HepG2 (cell line): ENCODE data around the gene ARMC2. TPM values are rescaled to one million over a fixed set of nuclear protein-coding genes. Genes with fewer than 3 reads are reported as not detected.

ENCODE experiments used
- ATAC-seq: fragments of 200-7000 bp; cut with Tn5 transposase; 3 replicates; pipeline ENCODE4 v1.9.1; 2020; ENCODE audit warnings: mild to moderate bottlenecking, moderate library complexity
- BruUV-seq: library from RNA; stranded (reverse); fragments of 400-500 nt; replicated peaks from 2 replicates; lab custom pipeline; 2021; lab: Mats Ljungman, UMichigan
- CTCF ChIA-PET: fragments of 300-600 bp; formaldehyde crosslinking; extraction: SDS; loops from one replicate; lab custom pipeline; 2021; ENCODE audit warnings: low total read pairs, inconsistent platforms, low intra/inter-chr PET ratio; lab: Yijun Ruan, JAX
- POLR2A ChIA-PET: fragments of 350-600 bp; sonication (Branson Sonifier 250); formaldehyde crosslinking; loops from one replicate; lab custom pipeline; 2020; ENCODE audit warnings: antibody characterized with exemption, inconsistent platforms; lab: Yijun Ruan, JAX
- DNase-seq: peaks from one replicate; pipeline ENCODE4 v3.0.0-alpha.2; 2015; ENCODE audit warnings: low spot score
- FAIRE-seq: peaks from 3 replicates; lab custom pipeline; 2011; peaks lifted over from hg19 to GRCh38; lab: Jason Lieb, UNC
- H2AFZ ChIP-seq: one replicate; pipeline ENCODE4 v1.6.1; 2011; ENCODE audit warnings: low read length, inconsistent platforms
- H3K27ac ChIP-seq: fragments of 300-600 bp; 3 replicates; pipeline ENCODE4 v1.8.0; 2011; ENCODE audit warnings: mixed run types, mild to moderate bottlenecking, mixed read lengths, low read length, inconsistent platforms; ENCODE audit not compliant: insufficient read depth; ENCODE audit errors: extremely low read length
- H3K27me3 ChIP-seq, 2 experiments: fragments of 200-600 bp in 1 of 2; 2 replicates in 1 of 2; 3 replicates in 1 of 2; pipeline versions ENCODE4 v1.6.0 to v1.8.0; 2011; ENCODE audit warnings: low read length in 2 of 2, mild to moderate bottlenecking in 2 of 2, moderate library complexity in 2 of 2, inconsistent platforms in 1 of 2; ENCODE audit not compliant: insufficient read depth in 2 of 2, control insufficient read depth in 1 of 2
- H3K36me3 ChIP-seq, 2 experiments: fragments of 200-600 bp in 1 of 2; replicated peaks in 1 of 2; 2 replicates in 1 of 2; 3 replicates in 1 of 2; pipeline versions ENCODE4 v1.5.1 to v1.8.0; 2011; ENCODE audit warnings: low read length in 2 of 2, inconsistent platforms in 1 of 2; ENCODE audit not compliant: insufficient read depth in 2 of 2, control insufficient read depth in 1 of 2
- H3K4me1 ChIP-seq: 2 replicates; pipeline ENCODE4 v1.5.1; 2012; ENCODE audit warnings: low read length, inconsistent platforms; ENCODE audit not compliant: insufficient read depth
- H3K4me2 ChIP-seq: 2 replicates; pipeline ENCODE4 v1.6.0; 2011; ENCODE audit warnings: low read depth, low read length, inconsistent platforms
- H3K4me3 ChIP-seq, 3 experiments: fragments of 200-600 bp in 1 of 3; sonication (generic), shearing (Covaris generic) in 1 of 3; replicated peaks in 1 of 3; 2 replicates each; pipeline ENCODE4 v1.5.1; 2011 to 2016; ENCODE audit warnings: low read length in 3 of 3, inconsistent platforms in 2 of 3, low read depth in 2 of 3, mild to moderate bottlenecking in 2 of 3, control low read depth in 1 of 3, mixed read lengths in 1 of 3; ENCODE audit not compliant: insufficient read depth in 1 of 3
- H3K79me2 ChIP-seq: one replicate; pipeline ENCODE4 v1.6.1; 2011; ENCODE audit warnings: low read length, inconsistent platforms; ENCODE audit not compliant: insufficient read depth
- H3K9ac ChIP-seq: 2 replicates; pipeline ENCODE4 v1.6.0; 2011; ENCODE audit warnings: mild to moderate bottlenecking, low read depth, low read length, inconsistent platforms; ENCODE audit not compliant: insufficient read depth
- H3K9me3 ChIP-seq: 2 replicates; pipeline ENCODE4 v1.5.1; 2012; ENCODE audit warnings: mild to moderate bottlenecking, low read length
- H4K20me1 ChIP-seq: 2 replicates; pipeline ENCODE4 v1.6.0; 2011; ENCODE audit warnings: inconsistent platforms, mild to moderate bottlenecking, low read length, moderate library complexity; ENCODE audit not compliant: insufficient read depth
- DNMT1 ChIP-seq: sonication (generic); formaldehyde crosslinking; IDR thresholded peaks from 2 replicates; pipeline ENCODE4 v1.5.1; 2020; ENCODE audit warnings: mild to moderate bottlenecking, missing genetic modification reagents
- ESRRA ChIP-seq: sonication (generic); formaldehyde crosslinking; IDR thresholded peaks from 2 replicates; pipeline ENCODE4 v1.5.1; 2020; ENCODE audit warnings: mild to moderate bottlenecking, low read depth, missing genetic modification reagents
- GLI4 ChIP-seq: sonication (generic); formaldehyde crosslinking; IDR thresholded peaks from 2 replicates; pipeline ENCODE4 v1.5.1; 2020; ENCODE audit warnings: missing genetic modification reagents, mild to moderate bottlenecking, moderate library complexity, borderline replicate concordance
- HOXA5 ChIP-seq: sonication (generic); formaldehyde crosslinking; IDR thresholded peaks from 2 replicates; pipeline ENCODE4 v1.4.0; 2020; ENCODE audit warnings: missing genetic modification reagents
- SOX13 ChIP-seq, 3 experiments: fragments of 450-650 bp in 1 of 3; sonication (generic) in 1 of 3; formaldehyde crosslinking in 1 of 3; IDR thresholded peaks in 2 of 3; conservative IDR thresholded peaks in 1 of 3; 2 replicates each; pipeline versions ENCODE4 v1.5.0 to v1.6.1; 2016 to 2020; ENCODE audit warnings: antibody characterized with exemption in 1 of 3, mild to moderate bottlenecking in 1 of 3, missing compliant biosample characterization in 1 of 3, missing genetic modification reagents in 1 of 3, moderate library complexity in 1 of 3
- SP1 ChIP-seq, 2 experiments: fragments of 450-650 bp in 1 of 2; sonication (generic) in 1 of 2; formaldehyde crosslinking in 1 of 2; IDR thresholded peaks; 2 replicates each; pipeline versions ENCODE4 v1.4.0 to v1.6.1; 2016 to 2020; ENCODE audit warnings: missing genetic modification reagents in 1 of 2
- SRSF9 ChIP-seq: fragments of 200-400 bp; formaldehyde crosslinking; IDR thresholded peaks from 2 replicates; pipeline ENCODE4 v1.6.1; 2018; ENCODE audit warnings: borderline replicate concordance, mild to moderate bottlenecking, low read depth, low read length; ENCODE audit not compliant: insufficient read depth, poor library complexity, severe bottlenecking
- ZNF20 ChIP-seq: sonication (generic); formaldehyde crosslinking; IDR thresholded peaks from 2 replicates; pipeline ENCODE4 v1.4.0; 2020; ENCODE audit warnings: mild to moderate bottlenecking, moderate library complexity, missing genetic modification reagents
- ZNF552 ChIP-seq: sonication (generic); formaldehyde crosslinking; IDR thresholded peaks from 2 replicates; pipeline ENCODE4 v1.9.0; 2022; ENCODE audit warnings: missing genetic modification reagents, mild to moderate bottlenecking, borderline replicate concordance
- WGBS: methylation state at CpG from one replicate; pipeline ENCODE4 v1.1.6; 2017; ENCODE audit warnings: low lambda C conversion rate; 5-methylcytosine and 5-hydroxymethylcytosine counted together
- in situ Hi-C: cut with HindIII; loops from 2 replicates; pipeline ENCODE4 v1.10.0; 2017; ENCODE audit warnings: low pct_unique_long_range_greater_than_20kb; ENCODE audit not compliant: extremely low pct_ligation_motif_present
- intact Hi-C: fragments of 100-400 bp; cut with micrococcal nuclease; formaldehyde crosslinking; loops from one replicate; pipeline ENCODE4 v1.10.0; 2022; ENCODE audit not compliant: unreplicated experiment
- polyA plus RNA-seq, 8 experiments: library from polyadenylated mRNA; depleted of rRNA in 3 of 8; stranded (reverse) in 7 of 8; unstranded in 1 of 8; fragments of >200 nt; fragmentation: Illumina TruSeq in 4 of 8; extraction: Trizol in 4 of 8; gene quantifications; 2 replicates each; pipeline versions ENCODE4 v1.2.1 to v1.2.3, GENCODE V29; 2011 to 2016; ENCODE audit warnings: low read depth in 4 of 8, missing spikeins in 1 of 8, mixed read lengths in 1 of 8; ENCODE audit not compliant: insufficient read depth in 1 of 8
- total RNA-seq, 5 experiments: library from RNA; depleted of rRNA; stranded (reverse); fragments of >200 nt; fragmentation: Illumina TruSeq; extraction: Trizol; gene quantifications; 2 replicates each; pipeline ENCODE4 v1.2.3, GENCODE V29; 2016; ENCODE audit warnings: low read depth in 1 of 5
- TF ChIP-seq, protein P1 (sequence below): sonication (generic); formaldehyde crosslinking; IDR thresholded peaks from 2 replicates; pipeline ENCODE4 v1.8.0; 2023; ENCODE audit warnings: mild to moderate bottlenecking, missing genetic modification reagents
- TF ChIP-seq, protein P2 (sequence below): conservative IDR thresholded peaks from 2 replicates; pipeline ENCODE4 v1.6.1; 2018; ENCODE audit warnings: missing genetic modification reagents
- TF ChIP-seq, protein P3 (sequence below): sonication (generic); formaldehyde crosslinking; IDR thresholded peaks from 2 replicates; pipeline ENCODE4 v1.4.0; 2020; ENCODE audit warnings: missing genetic modification reagents
- TF ChIP-seq, protein P4 (sequence below): IDR thresholded peaks from 2 replicates; pipeline ENCODE4 v1.6.1; 2016

ARMC2 gene
- total and polyA plus RNA-seq, 2 of the 13 experiments (the other 11 are each of a cell fraction or from before 2014, with no cell fraction given), result 1.4 to 3.2 TPM

DNA sequence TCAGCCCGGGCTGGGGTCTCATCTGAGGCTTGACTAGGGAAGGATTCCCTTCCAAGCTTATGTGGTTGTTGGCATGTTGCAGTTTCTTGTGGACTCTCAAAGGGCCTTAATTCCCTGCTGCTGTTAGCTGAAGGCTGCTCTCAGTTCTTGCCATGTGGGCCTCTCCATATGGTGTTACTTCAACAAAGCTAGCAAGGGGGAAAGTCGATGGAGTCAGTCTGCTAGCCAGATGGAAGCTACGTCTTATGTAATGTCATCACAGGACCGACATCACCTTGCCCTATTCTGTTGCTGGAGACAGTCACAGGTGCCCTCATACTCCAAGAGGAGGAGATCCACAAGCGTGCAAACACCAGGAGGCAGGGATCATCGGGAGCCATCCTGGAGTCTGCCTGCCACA is 43.3 kb upstream of the ARMC2 start:
- ChIA-PET POLR2A (no interaction called here), CTCF (no interaction called here)
- Histone ChIP-seq H3K27me3 (peaks cover 0 to 19% of the 10 kb centered on the region in 2 experiments; a peak in 2 of 5 replicates), H3K4me1 (peaks cover 24% of the 10 kb centered on the region), H3K9ac (no peak overlapping the region), H3K9me3 (no peaks in the 10 kb centered on the region), H3K4me3 (no peak overlapping the region), H3K27ac (no peak overlapping the region), H3K4me2 (no peak overlapping the region), H3K79me2 (no peaks in the 10 kb centered on the region), H3K36me3 (no peaks in the 10 kb centered on the region), H2AFZ (no peak overlapping the region), H4K20me1 (no peaks in the 10 kb centered on the region)
- no peak for FAIRE-seq
- ATAC-seq, result no peak
- BruUV-seq, result no TSS peak
- DNase-seq, result no peak
- TF ChIP-seq DNMT1 (CRISPR knock-in tag), result no peak
- TF ChIP-seq HOXA5, result no peak
- no peak for TF ChIP-seq ESRRA (CRISPR knock-in tag)
- TF ChIP-seq, protein P1, sequence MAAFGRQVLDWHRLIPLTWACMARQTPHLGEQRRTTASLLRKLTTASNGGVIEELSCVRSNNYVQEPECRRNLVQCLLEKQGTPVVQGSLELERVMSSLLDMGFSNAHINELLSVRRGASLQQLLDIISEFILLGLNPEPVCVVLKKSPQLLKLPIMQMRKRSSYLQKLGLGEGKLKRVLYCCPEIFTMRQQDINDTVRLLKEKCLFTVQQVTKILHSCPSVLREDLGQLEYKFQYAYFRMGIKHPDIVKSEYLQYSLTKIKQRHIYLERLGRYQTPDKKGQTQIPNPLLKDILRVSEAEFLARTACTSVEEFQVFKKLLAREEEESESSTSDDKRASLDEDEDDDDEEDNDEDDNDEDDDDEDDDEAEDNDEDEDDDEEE (CRISPR knock-in tag), result no peak
- TF ChIP-seq, protein P2, sequence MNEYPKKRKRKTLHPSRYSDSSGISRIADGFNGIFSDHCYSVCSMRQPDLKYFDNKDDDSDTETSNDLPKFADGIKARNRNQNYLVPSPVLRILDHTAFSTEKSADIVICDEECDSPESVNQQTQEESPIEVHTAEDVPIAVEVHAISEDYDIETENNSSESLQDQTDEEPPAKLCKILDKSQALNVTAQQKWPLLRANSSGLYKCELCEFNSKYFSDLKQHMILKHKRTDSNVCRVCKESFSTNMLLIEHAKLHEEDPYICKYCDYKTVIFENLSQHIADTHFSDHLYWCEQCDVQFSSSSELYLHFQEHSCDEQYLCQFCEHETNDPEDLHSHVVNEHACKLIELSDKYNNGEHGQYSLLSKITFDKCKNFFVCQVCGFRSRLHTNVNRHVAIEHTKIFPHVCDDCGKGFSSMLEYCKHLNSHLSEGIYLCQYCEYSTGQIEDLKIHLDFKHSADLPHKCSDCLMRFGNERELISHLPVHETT, result no peak
- no peak for TF ChIP-seq SP1 (IDR thresholded peaks at IDR 0.05)
- no peak for TF ChIP-seq SP1 (CRISPR knock-in tag; IDR thresholded peaks at IDR 0.05)
- TF ChIP-seq SRSF9, result no peak
- no peak for TF ChIP-seq ZNF20
- no peak for TF ChIP-seq SOX13 (IDR thresholded peaks at IDR 0.05)
- TF ChIP-seq SOX13 (CRISPR knock-in tag; conservative IDR thresholded peaks at IDR 0.05 in 1 of 2, IDR thresholded peaks at IDR 0.05 in 1 of 2), result no peak
- TF ChIP-seq, protein P3, sequence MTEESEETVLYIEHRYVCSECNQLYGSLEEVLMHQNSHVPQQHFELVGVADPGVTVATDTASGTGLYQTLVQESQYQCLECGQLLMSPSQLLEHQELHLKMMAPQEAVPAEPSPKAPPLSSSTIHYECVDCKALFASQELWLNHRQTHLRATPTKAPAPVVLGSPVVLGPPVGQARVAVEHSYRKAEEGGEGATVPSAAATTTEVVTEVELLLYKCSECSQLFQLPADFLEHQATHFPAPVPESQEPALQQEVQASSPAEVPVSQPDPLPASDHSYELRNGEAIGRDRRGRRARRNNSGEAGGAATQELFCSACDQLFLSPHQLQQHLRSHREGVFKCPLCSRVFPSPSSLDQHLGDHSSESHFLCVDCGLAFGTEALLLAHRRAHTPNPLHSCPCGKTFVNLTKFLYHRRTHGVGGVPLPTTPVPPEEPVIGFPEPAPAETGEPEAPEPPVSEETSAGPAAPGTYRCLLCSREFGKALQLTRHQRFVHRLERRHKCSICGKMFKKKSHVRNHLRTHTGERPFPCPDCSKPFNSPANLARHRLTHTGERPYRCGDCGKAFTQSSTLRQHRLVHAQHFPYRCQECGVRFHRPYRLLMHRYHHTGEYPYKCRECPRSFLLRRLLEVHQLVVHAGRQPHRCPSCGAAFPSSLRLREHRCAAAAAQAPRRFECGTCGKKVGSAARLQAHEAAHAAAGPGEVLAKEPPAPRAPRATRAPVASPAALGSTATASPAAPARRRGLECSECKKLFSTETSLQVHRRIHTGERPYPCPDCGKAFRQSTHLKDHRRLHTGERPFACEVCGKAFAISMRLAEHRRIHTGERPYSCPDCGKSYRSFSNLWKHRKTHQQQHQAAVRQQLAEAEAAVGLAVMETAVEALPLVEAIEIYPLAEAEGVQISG (CRISPR knock-in tag), result no peak
- TF ChIP-seq, protein P4, sequence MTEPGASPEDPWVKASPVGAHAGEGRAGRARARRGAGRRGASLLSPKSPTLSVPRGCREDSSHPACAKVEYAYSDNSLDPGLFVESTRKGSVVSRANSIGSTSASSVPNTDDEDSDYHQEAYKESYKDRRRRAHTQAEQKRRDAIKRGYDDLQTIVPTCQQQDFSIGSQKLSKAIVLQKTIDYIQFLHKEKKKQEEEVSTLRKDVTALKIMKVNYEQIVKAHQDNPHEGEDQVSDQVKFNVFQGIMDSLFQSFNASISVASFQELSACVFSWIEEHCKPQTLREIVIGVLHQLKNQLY, result no peak
- no peak for TF ChIP-seq ZNF552 (CRISPR knock-in tag)
- TF ChIP-seq GLI4 (CRISPR knock-in tag), result no peak
- intact Hi-C loops (no loop called here), in situ Hi-C loops (no loop called here)
- 54% methylated on average over 6 of the region's 6 CpGs for WGBS
